Activated T-cell treated with anti-CD3 and anti-CD28 coated beads for 24 hours (primary cell): ENCODE measurements around the gene GINS1.

Source experiments
- DNase-seq: peaks from one replicate; pipeline ENCODE4 v3.0.0-alpha.2; 2020; ENCODE audit warnings: low read depth

Gene GINS1

GRCh38 chr20:25494506-25495188 lies 87.2 kb downstream of the GINS1 start:
- DNase-seq: no peak

GRCh38 chr20:25495189-25495824 lies 87.8 kb downstream of the GINS1 start:
- DNase-seq: no peak

- no peak for DNase-seq
These were observed 88.9 kb downstream of the GINS1 start for GRCh38 chr20:25496165-25496967.

- DNase-seq: no peak
These were observed 89.5 kb downstream of the GINS1 start for GRCh38 chr20:25496968-25497401.

GRCh38 chr20:25497586-25498279 lies 90.3 kb downstream of the GINS1 start:
- DNase-seq: no peak
